ENCODE results near the gene ARID3A.
"Not testable (repeated sequence)": the region's sequence is repeated elsewhere in the genome, so short reads cannot be mapped to it uniquely, and the experiment has no call there.

ARID3A gene

GRCh38 chr19:1019980-1020867 lies 94.4 kb downstream of the ARID3A start:
- peak in 1 of 5 experiments; percentile 52 for DNase-seq

GRCh38 chr19:1020868-1021425 lies 95.1 kb downstream of the ARID3A start, which contains the start of gene TMEM259:
Gene TMEM259 (minus strand): TSS chr19:1021123. CDS start chr19:1020996, 127 bp downstream.
- DNase-seq = peak; percentile 95 to 98 (median 97)

DNA sequence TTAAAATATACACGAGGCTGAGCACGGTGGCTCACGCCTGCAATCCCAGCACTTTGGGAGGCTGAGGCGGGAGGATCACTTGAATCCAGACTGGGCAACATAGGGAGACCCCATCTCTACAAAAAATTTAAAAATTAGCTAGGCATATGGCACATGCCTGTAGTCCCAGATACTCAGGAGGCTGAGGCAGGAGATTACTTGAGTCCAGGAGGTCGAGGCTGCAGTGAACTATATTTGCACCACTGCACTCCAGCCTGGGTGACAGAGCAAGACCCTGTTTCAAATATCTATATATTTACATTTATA lies 98.0 kb downstream of the ARID3A start:
- not testable (repeated sequence) for DNase-seq

- DNase-seq = not testable (repeated sequence)
Measured at GRCh38 chr19:1025080-1025479, 99.2 kb downstream of the ARID3A start.
